Glomerular visceral epithelial cell (primary cell): ENCODE results near the gene ANKS1B.
"Not testable (repeated sequence)": the region's sequence is repeated elsewhere in the genome, so short reads cannot be mapped to it uniquely, and the experiment has no call there.

ENCODE experiments used
- DNase-seq: peaks from one replicate; pipeline ENCODE4 v3.0.0-alpha.2; 2016; ENCODE audit errors: extremely low spot score

ANKS1B gene

DNA sequence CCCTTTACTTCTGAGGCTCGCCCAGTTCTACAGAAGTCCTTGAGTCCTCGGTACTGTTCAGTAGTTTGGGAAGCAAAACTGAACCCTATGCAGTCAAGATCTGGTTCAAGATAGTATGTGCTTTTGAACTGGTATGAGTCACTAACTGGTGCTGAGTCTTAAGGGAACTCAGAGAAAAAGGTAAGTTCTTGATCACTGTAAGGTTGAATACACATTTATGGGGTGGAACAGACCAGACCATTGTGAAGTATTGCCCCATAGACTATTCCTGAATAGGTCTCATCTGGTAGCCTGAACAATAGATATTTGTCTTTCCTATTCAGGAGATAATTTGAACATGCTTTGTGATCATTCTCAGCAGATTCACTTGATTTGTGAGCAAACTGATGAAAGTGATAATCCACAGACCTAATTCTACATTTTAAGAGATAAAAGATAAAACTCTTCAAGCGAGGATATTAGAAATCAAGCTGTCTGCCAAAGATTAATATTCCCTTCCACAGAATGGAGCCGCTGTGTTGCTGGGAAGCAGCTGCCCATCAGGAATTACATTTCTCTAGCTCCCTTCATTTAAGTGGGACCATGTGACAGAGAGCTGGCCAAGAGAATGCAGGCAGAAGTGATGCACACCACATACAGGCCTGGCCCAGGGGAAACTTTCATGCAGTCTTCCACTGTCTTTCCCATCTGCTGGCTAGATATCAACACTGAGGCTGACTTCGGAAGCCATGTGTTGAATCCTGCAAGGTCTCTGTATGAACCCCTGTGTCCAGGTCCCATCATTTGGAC, 707.0 kb downstream of the ANKS1B start:
- no peak for DNase-seq

DNA sequence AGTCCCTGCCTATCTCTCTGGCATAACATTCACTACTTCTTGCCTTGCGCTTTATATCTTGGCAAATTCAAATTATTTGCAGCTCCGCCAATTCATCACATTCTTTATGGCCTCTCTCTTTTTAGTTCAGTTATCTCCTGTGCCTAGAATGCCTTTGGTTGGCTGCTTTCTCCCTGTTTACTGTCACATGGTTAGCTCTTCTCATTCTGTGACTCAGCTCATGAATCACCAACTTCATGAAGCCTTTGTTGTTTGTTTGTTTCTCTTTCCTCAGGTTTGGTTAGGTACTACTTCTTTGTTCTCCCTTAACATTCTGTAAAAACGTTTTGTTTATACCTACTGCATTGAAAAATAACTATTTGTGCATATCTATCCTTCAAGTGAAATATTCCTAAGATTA, 713.7 kb downstream of the ANKS1B start:
- no peak for DNase-seq

DNA sequence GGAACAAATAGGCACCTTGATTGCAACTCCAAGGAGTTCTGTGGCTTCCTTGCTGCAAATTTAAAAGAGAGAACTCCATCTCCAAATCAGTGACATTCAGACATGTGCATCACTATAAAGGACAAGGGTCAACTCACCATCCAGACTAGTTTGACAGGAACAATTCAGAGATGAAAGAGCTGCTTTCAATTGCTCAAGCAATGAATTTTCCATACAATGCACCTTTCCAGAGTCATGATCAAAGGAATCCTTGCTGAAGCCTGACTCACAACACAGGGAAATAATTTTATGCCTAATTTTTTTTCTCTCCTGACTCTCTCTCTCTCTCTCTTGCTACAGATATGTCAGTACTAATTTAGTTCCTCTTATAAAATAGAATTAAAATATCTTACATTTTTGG, 717.7 kb downstream of the ANKS1B start:
- DNase-seq: no peak

DNA sequence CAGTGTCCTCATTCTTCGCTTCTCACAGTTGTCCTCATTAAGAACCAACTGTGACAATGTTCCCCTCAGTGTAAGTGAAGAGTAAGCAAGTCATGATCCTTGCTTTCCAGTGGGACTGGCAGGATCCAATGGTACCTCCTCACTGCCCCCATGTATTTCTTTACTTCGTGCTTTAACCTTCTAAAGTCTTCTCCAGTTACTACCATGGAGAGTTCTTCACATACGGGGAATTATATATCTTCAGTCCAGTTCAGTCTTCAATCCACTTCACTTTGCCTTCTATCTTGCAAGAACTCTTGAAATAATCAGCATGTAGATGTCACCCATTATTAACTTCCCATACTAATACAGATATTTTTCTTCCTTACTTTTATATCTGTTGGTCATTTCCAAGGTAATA, 719.1 kb downstream of the ANKS1B start:
- DNase-seq: no peak

DNA sequence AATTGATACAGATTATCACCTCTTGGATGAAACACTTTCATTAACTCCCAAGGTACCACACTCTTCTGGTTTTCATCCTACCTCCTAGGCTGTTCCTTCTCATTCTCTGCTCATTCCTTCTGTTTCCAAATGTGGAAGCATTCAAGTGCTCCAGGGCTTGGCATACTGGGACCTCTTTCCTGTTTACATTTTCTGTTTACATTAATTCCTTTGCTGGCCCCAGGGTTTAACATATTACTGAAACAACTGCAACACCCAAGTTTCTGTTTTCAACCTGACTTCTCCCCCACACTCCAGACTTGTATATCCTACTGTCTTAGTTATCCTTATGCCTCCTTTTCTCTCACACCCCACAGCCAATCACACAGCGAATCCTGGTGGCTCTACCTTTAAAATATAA, 723.5 kb downstream of the ANKS1B start:
- DNase-seq: no peak

DNA sequence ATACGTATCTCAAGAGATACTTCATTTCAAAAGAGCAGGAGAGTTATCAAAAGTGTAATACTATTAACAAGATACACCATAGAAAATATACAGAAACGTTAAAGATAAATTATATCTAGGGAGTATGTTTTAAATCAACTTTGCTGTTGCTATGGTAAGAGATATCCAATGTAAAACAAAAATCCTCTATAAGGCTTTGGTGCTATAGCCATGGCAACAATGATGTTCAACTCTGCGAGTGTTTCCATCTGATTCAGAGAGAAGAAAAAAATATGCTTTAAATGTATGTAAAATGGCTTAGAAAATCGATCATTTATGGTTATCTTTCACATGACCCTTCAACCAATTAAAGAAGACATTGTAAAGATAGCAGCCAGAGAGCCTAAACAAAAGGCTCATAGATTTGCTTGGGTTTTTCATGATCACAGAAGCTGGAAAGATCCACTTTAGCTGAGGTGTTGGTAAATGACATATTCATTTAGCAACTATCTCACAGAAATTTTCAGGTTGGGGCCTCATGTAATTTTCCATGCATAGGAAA, 724.2 kb downstream of the ANKS1B start:
- no peak for DNase-seq

DNA sequence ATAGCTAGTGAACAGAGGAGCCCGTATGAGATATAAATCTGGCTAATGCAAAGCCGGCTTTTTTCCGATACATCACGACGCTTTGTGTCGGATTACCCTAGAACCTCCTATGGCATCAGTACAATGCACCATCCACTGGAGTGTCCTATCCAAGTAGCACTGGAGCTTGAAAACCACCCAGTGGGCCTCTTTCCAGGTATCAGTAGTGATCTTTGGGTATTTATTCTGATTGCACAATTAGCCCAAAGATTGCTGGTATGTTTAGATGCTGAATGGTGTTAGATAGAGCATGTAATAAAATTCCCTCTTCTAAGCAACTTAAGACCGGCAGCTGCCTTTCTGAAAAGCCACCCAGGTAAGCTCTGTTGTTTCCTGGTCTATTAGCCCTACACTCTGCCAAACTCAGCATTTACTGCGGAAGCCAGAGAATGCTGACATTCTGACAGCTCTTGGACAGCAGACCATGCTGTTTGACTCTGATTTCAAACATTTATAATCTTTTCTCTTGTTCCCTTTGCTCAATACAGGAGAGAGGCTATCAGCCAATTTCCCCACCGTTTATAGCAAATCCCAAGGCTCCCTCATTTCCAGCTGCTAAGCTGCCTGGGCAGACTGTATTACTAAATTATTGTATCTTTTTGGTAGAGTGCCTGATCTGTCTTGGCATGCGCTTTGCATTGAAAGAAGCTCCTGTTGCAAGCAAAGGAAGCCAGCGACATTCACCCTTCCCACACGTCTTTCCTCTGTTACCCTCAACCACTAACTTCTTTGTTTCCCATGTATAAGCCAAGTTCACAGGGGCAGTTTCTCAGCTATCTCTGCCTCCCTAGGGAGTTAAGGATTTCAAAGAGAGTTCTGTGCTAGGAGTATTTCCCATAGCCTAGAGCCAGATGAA, 725.4 kb downstream of the ANKS1B start:
- DNase-seq: no peak

DNA sequence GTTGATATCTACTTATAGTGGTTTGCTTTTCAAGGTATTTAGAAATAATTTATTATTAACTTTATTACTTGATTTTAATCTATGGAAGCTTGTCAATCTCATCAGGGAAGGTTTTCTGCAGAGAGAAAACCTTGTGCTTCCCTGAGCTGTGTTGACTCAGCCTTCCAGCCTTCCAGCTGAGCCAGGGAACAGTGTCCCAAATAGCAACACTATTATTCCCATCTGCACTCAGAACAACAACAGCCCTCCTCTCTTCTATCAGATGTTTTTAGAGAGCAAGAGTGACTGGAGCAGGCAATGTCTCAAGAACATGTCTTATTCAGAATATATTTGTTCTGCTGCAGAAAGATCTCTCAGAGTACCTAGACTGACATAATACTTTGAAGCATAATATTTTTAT, 727.1 kb downstream of the ANKS1B start:
- no peak for DNase-seq

DNA sequence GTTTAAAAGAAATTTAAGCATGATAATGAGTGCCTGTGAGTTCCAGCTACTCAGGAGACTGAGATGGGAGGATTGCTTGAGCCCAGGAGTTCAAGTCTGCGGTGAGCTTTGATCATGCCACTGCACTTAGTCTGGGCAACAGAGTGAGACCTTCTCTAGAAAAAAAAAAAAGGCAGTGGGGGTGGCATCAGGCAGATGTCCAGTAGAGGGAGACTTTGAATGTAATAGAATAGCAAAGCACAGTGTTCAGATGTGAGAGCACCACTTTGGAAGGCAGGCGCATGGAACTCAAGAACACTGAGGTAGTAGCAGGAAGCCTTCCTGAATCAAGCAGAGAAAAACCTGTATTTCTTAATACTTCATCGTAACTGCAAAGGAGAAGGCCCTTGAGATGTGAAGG, 731.7 kb downstream of the ANKS1B start:
- no peak for DNase-seq

DNA sequence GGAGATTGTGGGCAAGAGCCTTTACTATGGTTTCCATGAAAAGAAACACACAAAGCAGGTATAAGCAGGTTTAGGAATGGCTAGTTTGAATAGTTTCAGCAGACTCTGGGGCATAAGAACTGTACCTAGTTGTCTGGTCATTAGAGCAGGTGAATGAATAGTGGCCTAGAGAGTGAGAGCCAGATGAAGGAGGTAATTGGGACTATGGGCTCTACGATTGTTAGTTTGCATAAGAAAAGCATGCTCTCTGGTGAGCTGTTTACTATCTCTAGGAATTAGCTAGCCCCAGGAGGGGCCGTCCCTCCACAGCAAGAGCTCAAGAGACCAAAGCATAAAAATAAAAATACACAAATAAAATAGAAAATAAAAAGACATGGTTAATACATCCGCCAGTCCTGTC, 734.6 kb downstream of the ANKS1B start:
- no peak for DNase-seq

DNA sequence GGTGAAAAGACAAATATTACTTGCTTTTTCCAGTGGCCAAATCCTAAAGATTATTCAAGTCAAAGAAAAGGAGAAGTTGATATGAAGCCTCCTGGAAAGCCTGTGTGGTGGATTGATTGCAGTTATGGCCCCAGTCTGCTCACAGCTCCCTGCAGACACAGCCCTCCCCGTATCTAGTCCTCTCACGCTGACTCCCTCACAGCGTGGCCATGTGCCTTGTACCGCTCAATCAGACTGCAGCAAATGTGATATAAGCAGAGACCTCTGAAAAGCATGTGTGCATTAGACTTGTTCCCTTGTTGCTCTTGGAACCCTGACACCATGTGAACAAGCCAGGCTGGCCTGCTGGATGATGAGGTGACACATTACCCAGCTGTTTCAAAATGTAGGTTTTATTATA, 735.2 kb downstream of the ANKS1B start:
- no peak for DNase-seq

DNA sequence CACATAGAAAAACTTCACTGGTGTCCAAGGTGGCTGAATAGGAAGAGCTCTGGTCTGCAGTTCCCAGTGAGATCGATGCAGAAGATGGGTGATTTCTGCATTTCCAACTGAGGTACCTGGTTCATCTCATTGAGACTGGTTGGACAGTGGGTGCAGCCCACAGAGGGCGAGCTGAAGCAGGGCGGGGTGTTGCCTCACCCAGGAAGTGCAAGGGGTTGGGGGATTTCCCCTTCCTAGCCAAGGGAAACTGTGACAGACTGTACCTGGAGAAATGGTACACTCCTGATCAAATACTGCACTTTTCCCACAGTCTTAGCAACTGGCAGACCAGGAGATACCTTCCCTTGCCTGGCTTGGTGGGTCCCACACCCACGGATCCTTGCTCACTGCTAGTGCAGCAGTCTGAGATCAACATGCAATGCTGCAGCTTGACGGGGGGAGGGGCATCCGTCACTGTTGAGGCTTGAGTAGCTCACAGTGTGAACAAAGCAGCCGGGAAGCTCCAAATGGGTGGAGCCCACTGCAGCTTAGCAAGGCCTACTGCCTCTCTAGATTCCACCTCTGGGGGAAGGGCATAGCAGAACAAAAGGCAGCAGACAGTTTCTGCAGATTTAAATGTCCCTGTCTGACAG, 746.7 kb downstream of the ANKS1B start:
- not testable (repeated sequence) for DNase-seq

DNA sequence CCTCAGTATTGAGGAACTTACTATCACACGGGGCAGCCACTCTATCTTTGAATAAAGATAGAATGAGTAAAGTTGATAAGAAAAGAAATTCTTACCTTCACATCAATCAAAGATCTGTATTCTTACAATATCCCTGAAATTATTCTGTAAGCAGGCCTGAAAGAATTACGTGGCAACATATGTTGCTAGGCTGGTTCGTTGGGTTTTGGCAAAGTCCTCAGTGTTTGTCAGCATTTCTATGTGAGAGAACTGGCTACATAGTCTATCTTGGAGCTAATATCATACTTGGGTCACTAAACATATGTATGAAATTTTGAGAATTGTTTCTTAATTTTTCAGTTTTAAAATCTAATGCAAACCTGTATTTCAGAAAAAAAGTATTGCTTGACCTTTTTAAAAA, 749.4 kb downstream of the ANKS1B start:
- no peak for DNase-seq

DNA sequence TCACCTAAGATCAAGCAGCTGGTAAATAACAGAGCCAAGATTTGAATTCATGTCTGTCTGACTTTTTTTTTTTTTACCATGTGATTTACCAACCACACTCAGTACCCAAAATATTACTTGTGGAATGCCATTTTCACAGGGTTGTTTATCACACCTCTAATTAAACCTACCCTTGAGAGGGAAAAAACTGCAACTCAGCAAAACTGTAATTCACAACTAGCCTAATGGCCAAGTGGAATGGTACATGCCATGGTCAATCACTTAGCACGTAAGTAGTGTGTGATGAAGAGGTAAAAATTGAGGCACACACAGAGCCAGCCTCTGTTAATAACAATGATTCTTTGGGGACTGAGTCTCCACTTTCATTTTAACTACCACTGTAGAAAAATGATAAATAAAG, 750.0 kb downstream of the ANKS1B start:
- DNase-seq: no peak

DNA sequence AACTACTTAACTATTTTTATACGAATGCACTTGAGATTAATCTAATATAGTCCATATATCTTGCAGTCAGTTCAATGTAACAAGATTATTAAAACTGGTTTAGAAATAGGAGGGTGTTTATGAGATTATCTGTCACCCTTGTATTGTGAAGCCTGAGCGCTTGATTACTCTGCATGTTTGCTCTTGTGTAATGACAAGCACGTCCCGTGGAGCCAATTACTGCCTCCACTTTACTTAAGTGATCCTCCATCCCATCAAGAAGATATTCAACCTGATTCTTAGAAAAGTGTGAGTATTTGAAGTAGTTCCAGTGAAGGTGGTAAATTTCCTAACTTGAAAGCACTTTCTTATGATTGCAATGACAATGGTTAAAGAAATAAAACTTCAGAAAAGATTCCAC, 752.4 kb downstream of the ANKS1B start:
- DNase-seq: no peak

DNA sequence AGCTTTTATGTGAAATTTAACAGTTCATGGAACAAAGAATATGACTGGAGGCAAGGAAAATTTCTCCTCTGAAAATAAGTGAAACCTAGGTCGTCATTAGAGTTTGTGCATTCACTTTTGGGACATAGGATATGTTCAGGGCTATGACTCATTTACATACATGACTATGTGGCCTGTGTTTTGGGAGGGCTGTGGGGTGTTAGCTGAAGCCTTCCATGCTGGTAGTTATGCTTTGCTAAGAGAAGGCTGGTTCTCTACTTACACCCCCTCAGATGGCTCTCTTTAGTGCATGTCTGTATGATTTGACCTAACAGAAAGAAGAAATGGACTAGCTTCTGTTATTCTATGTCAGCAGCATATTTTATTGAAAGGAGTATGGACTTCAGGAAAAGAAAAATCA, 753.7 kb downstream of the ANKS1B start:
- no peak for DNase-seq

DNA sequence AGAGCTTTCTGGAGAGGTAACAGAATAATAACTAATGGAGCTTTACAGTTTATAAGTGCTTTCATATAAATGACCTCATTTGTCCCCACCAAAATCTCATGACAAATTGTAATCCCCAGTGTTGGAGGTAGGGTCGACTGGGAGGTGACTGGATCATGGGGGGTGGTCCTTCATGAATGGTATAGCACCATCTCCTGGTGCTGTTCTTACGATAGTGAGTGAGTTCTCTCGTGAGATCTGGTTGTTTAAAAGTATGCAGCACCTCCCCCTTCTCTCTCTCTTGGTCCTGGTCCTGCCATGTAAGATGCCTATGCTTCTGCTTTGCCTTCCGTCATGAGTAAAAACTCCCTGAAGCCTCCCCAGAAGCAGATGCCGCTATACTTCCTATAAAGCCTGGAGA, 760.5 kb downstream of the ANKS1B start:
- DNase-seq: no peak

DNA sequence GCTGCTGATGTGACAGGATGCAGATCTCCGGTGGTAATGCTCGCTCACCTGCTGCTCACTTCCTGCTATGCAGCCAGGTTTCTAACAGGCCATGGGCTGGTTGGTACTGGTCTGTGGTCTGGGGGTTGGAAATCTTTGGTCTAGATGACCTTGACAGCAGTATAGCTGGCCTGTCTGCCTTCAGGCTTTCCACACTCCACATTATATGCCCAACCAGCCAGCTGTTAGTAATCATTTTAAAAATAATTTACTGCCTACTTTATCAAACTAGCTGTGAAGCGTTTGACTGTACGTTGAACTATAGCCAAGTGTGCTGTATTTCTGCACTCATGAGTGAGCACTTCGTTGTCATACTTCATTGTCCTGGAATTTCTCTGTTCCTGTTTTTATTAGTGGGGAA, 761.2 kb downstream of the ANKS1B start:
- no peak for DNase-seq

DNA sequence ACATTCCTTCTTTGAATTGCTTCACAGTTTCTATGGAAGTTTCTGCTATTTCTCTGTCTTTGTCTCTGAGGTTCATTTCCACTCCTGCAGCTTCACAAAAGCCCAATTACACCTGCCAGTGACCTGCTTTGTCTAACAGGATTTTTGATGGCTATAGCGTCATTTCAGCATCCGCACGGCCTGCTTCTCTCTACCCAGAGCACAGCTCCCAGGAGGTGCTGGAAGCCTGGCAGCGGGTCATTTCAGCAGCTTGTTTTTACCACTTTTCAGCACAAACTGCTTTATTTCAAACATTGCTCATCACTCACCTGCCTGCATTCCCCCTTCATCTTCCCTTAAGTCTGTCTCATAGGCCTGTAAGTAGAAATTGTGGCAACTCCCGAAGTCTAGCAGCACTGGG, 771.7 kb downstream of the ANKS1B start:
- DNase-seq: no peak

DNA sequence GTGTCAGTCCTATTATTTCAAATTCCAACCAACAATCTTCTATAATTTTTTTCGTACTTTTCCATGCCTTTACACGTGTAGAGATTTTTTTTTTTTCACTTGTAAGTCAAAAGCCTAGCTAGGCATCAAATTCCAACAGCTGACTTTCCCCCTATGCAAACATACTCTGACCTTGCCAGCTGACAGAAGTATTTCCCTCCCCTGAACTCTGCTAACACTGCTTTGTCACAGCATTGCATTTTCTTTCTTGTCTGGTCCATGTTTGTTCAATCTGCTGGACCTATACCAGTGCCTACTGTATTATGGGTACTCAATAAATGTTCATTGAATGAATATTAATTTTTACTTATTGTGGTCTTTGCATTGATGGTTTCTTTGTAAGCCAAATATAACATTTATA, 772.5 kb downstream of the ANKS1B start:
- no peak for DNase-seq

DNA sequence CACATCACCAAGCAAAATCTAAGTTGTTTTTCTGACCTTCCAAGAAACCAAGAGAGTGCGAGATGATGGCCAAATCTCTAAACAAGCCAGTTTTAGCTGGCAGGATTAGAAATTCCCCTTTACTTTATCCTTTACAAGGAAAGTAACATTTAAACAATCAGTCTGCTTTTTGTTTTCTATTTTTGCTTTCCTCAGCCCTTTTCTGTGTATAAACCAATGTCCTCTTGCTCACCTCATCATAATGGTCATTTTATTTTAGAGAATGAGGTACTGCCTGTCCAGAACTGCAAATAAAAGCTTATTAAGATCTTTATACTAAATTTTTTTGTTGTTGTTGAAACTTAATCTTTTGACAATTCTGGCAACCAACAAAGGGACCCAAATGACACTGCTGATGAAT, 779.6 kb downstream of the ANKS1B start:
- DNase-seq: no peak

DNA sequence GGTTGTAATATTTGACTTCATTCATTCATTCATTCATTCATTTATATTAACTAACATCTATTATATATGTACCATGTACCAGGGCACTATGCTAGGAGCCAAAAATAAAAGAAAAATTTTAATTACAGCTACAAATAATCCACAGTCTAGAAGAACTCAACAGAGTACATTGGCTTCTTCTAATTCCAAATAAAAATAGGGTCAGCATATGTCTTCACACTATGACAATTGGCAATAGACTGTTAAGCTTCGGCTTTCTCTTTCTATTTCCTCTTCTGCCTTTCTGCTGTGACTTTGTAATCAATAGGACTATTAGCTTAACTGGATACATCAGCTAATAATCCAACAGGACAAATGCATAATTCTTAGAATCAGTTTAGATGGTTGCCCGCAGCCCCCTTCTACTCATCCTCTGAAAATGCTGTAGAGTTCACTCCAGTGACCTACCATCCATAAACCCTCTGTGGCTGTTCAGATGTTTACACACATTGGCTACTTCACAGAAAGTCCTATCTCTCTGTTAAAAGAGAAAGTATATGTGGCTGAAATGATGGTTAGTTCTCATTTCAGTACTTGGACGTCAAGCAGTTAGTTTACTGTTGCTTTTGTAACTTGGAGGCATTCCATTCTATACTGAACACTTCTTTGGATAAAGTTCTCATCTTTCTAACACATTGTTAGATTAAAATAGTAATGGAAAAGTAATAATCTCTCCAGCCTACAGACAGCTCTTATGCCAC, 782.7 kb downstream of the ANKS1B start:
- DNase-seq: no peak
